ENCODE results near the gene RIMKLB. TPM values are rescaled to one million over a fixed set of nuclear protein-coding genes. Genes with fewer than 3 reads are reported as not detected.

Gene RIMKLB
- polyA plus RNA-seq, 2 of the 4 experiments (the other 2 are of a cell fraction): 21.0 to 43.8 TPM

DNA sequence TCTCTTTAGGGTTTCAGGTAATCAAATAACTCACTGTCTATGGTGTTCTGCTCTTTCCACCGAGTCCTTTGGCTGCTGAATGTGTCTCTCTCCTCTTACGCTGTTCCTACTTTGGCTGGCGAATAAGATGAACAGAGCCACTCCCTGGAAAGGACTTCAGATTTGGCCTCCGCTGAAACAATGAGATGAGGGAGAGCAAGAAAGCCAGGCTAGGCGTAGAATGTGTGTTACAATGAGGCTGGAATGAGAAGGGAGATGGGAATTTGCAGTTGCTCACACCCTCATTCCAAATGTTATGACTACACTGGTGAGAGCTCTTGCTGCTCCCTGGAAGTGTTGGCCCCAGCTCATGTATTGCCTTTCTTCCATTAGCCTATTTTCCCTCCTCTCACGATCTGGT is 35.2 kb upstream of the RIMKLB start, which contains the start of gene MFAP5:
TSS of gene MFAP5 (minus strand) at position 234 of the 400 bp plus-strand sequence. CDS start 722 bp downstream, outside the sequence.
- no peak within 1 kb of the TSS for H3K4me2 ChIP-seq
- WGBS (ENCODE audit: missing lambda C conversion rate): 65% methylated on average over 6 of the region's 6 CpGs
- H3K27ac ChIP-seq: no peak within 1 kb of the TSS
- TF ChIP-seq RCOR1 (IDR thresholded peaks at IDR 0.05; ENCODE audit: low read depth, low read length): no peak
- TF ChIP-seq EHF (CRISPR knock-in tag; IDR thresholded peaks at IDR 0.05): no peak
- TF ChIP-seq BHLHE40 (IDR thresholded peaks at IDR 0.05; ENCODE audit: low read depth, low read length): no peak
- TF ChIP-seq ZFP36 (IDR thresholded peaks at IDR 0.05; ENCODE audit: borderline replicate concordance, partially characterized antibody): no peak
- no peak for TF ChIP-seq CBX8 (IDR thresholded peaks at IDR 0.05)
- TF ChIP-seq, protein P1, sequence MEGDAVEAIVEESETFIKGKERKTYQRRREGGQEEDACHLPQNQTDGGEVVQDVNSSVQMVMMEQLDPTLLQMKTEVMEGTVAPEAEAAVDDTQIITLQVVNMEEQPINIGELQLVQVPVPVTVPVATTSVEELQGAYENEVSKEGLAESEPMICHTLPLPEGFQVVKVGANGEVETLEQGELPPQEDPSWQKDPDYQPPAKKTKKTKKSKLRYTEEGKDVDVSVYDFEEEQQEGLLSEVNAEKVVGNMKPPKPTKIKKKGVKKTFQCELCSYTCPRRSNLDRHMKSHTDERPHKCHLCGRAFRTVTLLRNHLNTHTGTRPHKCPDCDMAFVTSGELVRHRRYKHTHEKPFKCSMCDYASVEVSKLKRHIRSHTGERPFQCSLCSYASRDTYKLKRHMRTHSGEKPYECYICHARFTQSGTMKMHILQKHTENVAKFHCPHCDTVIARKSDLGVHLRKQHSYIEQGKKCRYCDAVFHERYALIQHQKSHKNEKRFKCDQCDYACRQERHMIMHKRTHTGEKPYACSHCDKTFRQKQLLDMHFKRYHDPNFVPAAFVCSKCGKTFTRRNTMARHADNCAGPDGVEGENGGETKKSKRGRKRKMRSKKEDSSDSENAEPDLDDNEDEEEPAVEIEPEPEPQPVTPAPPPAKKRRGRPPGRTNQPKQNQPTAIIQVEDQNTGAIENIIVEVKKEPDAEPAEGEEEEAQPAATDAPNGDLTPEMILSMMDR (IDR thresholded peaks at IDR 0.05): no peak
- TF ChIP-seq MAZ (IDR thresholded peaks at IDR 0.05; ENCODE audit: borderline replicate concordance, low read depth, low read length): no peak
- no peak for TF ChIP-seq ZSCAN20 (CRISPR knock-in tag; IDR thresholded peaks at IDR 0.05)
- no peak for TF ChIP-seq EHMT2 (IDR thresholded peaks at IDR 0.05; ENCODE audit: low read depth)
- no peak for TF ChIP-seq EP300 (IDR thresholded peaks at IDR 0.05)
- TF ChIP-seq, protein P2, sequence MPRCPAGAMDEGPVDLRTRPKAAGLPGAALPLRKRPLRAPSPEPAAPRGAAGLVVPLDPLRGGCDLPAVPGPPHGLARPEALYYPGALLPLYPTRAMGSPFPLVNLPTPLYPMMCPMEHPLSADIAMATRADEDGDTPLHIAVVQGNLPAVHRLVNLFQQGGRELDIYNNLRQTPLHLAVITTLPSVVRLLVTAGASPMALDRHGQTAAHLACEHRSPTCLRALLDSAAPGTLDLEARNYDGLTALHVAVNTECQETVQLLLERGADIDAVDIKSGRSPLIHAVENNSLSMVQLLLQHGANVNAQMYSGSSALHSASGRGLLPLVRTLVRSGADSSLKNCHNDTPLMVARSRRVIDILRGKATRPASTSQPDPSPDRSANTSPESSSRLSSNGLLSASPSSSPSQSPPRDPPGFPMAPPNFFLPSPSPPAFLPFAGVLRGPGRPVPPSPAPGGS (IDR thresholded peaks at IDR 0.05): no peak
- no peak for TF ChIP-seq HOXA7 (CRISPR knock-in tag; IDR thresholded peaks at IDR 0.05)
- TF ChIP-seq JUN (IDR thresholded peaks at IDR 0.05): no peak
- ChIA-PET POLR2A (no interaction called here), CTCF (interaction anchor here (0.6 to 2.9 kb wide), 4 partner anchors 119 to 387 kb away, joined by 3 to 9 read pairs (median 4); no protein-coding TSS in a partner anchor)
- H3K4me1 ChIP-seq: no peaks in the 10 kb centered on the region; the same call in 2 of the 3 replicates
- 0 out of 6 replicates have a peak, but pooled peaks of 1 of the 2 experiments have one; percentile 36 for ATAC-seq
- no peak within 1 kb of the TSS for H3K4me3 ChIP-seq
- DNase-seq (ENCODE audit: low read depth in 1 of 2, low spot score in 1 of 2): no peak
- no peak for FAIRE-seq
- no peaks in the 10 kb centered on the region for H3K9me3 ChIP-seq

DNA sequence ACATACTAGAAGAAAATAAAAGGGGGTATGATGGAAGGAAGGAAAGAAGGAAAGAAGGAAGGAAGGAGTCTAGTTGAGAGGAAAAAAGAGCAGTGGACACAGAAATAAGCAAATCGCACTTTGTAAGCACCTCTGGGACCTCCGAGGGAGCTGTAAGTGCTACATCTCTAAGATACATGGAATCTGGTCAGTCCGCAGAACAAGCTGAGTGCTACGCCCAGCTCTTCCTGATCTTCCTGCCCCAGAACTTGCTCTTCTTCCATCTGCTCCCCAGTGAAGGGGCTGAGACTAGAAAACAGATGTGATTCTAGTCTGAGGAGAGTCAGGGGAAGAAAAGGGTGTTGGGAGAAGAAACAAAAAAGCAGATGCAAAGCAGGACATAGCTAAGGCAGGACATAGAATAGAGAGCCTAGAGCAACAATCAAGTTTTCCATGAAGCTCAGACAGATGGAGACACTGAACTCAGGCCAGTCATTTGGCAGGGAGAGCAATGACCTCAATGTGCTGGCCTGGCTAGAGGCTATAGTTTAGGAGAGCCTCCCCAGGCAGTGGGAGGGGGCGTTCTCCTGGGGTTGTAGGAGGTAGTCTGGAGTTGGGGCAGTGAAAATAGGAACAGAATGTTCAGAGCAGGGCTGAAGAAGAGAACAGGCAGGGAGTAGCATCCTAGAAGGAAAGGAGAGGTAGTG is 33.4 kb upstream of the RIMKLB start:
- 37% methylated on average over 5 of the region's 5 CpGs for WGBS (ENCODE audit: missing lambda C conversion rate)
- FAIRE-seq (no peak), ATAC-seq (no peak), DNase-seq (ENCODE audit: low read depth in 1 of 2, low spot score in 1 of 2) (no peak)
- POLR2A ChIA-PET: no interaction called here
- Histone ChIP-seq H3K4me1 (no peaks in the 10 kb centered on the region), H3K4me2 (no peak overlapping the region), H3K4me3 (no peak overlapping the region), H3K27ac (no peak overlapping the region), H3K9me3 (no peaks in the 10 kb centered on the region)
- CTCF ChIA-PET: interaction anchor here (0.6 to 1.6 kb wide), 2 partner anchors 120 to 359 kb away, joined by 5 read pairs; no protein-coding TSS in a partner anchor
- TF ChIP-seq JUN (IDR thresholded peaks at IDR 0.05) (no peak), POLR2A (IDR thresholded peaks at IDR 0.05; ENCODE audit: low read length) (no peak), FOSL2 (IDR thresholded peaks at IDR 0.05) (no peak), FOSL2 (CRISPR knock-in tag; IDR thresholded peaks at IDR 0.05) (no peak), EHF (CRISPR knock-in tag; IDR thresholded peaks at IDR 0.05) (no peak), ZNF302 (CRISPR knock-in tag; IDR thresholded peaks at IDR 0.05) (no peak)

DNA sequence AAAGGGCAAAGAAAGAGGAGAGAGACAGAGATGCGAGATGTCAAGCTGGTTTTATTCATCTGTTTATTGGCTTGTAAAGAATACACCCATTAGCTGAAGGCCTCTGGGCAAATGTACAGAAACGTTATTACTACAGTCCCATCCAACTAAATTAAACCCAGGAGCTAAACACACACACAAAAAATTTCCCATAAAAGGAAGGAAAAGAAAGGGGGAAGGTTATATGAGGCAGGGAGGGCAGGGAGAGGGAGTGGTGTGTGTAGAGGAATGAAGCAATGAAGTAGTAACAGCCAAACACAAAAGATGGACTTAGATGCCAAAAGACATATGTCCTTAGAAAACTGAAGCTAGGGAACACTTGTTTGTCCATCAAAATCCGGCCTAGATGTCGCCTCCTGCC is 32.0 kb upstream of the RIMKLB start:
- no peaks in the 10 kb centered on the region for H3K9me3 ChIP-seq
- FAIRE-seq (no peak), DNase-seq (ENCODE audit: low read depth in 1 of 2, low spot score in 1 of 2) (no peak), ATAC-seq (no peak)
- ChIA-PET CTCF (interaction anchor here (0.6 to 1.9 kb wide), 5 partner anchors 8 to 225 kb away, joined by 4 to 9 read pairs (median 5); no protein-coding TSS in a partner anchor), POLR2A (no interaction called here)
- no peak overlapping the region for H3K4me3 ChIP-seq
- H3K27ac ChIP-seq: no peak overlapping the region
- TF ChIP-seq CBX2 (IDR thresholded peaks at IDR 0.05; ENCODE audit: borderline replicate concordance, low read depth) (no peak), PHF8 (IDR thresholded peaks at IDR 0.05; ENCODE audit: borderline replicate concordance, low read depth) (no peak), ZC3H11A (IDR thresholded peaks at IDR 0.05) (no peak)
- 48% methylated on average over 4 of the region's 4 CpGs for WGBS (ENCODE audit: missing lambda C conversion rate)
- H3K4me2 ChIP-seq: no peak overlapping the region
- H3K4me1 ChIP-seq: no peaks in the 10 kb centered on the region

Data from A549 (cell line).